WTC11 (cell line): ENCODE measurements around the gene TRMT2A. TPM values are rescaled to one million over a fixed set of nuclear protein-coding genes. Genes with fewer than 3 reads are reported as not detected.

Source experiments
- ATAC-seq: fragments of 200-7000 bp; cut with Tn5 transposase; 2 replicates; pipeline ENCODE4 v1.10.0; 2021; ENCODE audit warnings: mild to moderate bottlenecking, moderate library complexity
- CTCF ChIA-PET: fragments of 300-600 bp; sonication (Branson Sonifier 250); formaldehyde crosslinking; loops from one replicate; lab custom pipeline; 2021; ENCODE audit warnings: antibody characterized with exemption; lab: Charles Lee
- POLR2A ChIA-PET: fragments of 350-600 bp; sonication (Branson Sonifier 250); formaldehyde crosslinking; loops from one replicate; lab custom pipeline; 2021; ENCODE audit warnings: antibody characterized with exemption; lab: Charles Lee
- DNase-seq: peaks from one replicate; pipeline ENCODE4 v3.0.0; 2021; ENCODE audit warnings: low spot score
- H3K27ac Mint-ChIP-seq: 2 replicates; pipeline ENCODE4 v1.8.0; 2021; ENCODE audit warnings: mixed read lengths
- H3K27me3 Mint-ChIP-seq: 2 replicates; pipeline ENCODE4 v1.8.0; 2021; ENCODE audit warnings: low read depth, mild to moderate bottlenecking, moderate library complexity, mixed read lengths
- H3K36me3 Mint-ChIP-seq: 2 replicates; pipeline ENCODE4 v1.8.0; 2021; ENCODE audit warnings: mixed read lengths
- H3K4me1 Mint-ChIP-seq: 2 replicates; pipeline ENCODE4 v1.8.0; 2022; ENCODE audit warnings: mixed read lengths
- H3K4me3 Mint-ChIP-seq: 2 replicates; pipeline ENCODE4 v1.8.0; 2021; ENCODE audit warnings: mild to moderate bottlenecking, moderate library complexity, mixed read lengths
- H3K9me3 Mint-ChIP-seq: 2 replicates; pipeline ENCODE4 v1.8.0; 2021; ENCODE audit warnings: mixed read lengths
- ATF2 ChIP-seq: sonication (generic); formaldehyde crosslinking; IDR thresholded peaks from 2 replicates; pipeline ENCODE4 v1.8.1; 2022; ENCODE audit warnings: low read depth, missing genetic modification reagents, borderline replicate concordance
- ATF6 ChIP-seq: sonication (generic); formaldehyde crosslinking; IDR thresholded peaks from 2 replicates; pipeline ENCODE4 v1.8.1; 2023; ENCODE audit warnings: mild to moderate bottlenecking, missing genetic modification reagents
- E2F4 ChIP-seq: sonication (generic); formaldehyde crosslinking; IDR thresholded peaks from 2 replicates; pipeline ENCODE4 v1.8.1; 2022; ENCODE audit warnings: low read depth, mild to moderate bottlenecking, moderate library complexity, missing genetic modification reagents, borderline replicate concordance
- GRHL2 ChIP-seq: fragments of 250-450 bp; sonication (Bioruptor Pico); IDR thresholded peaks from 2 replicates; pipeline ENCODE4 v1.8.0; 2022; ENCODE audit warnings: mild to moderate bottlenecking, moderate library complexity; ENCODE audit not compliant: insufficient replicate concordance, severe bottlenecking
- HMGA2 ChIP-seq: fragments of 250-450 bp; sonication (Bioruptor Pico); IDR thresholded peaks from 2 replicates; pipeline ENCODE4 v1.4.0; 2021; ENCODE audit warnings: mild to moderate bottlenecking, moderate library complexity
- IRF1 ChIP-seq: sonication (generic); formaldehyde crosslinking; IDR thresholded peaks from 2 replicates; pipeline ENCODE4 v1.8.0; 2023; ENCODE audit warnings: missing genetic modification reagents
- JAZF1 ChIP-seq: fragments of 250-450 bp; sonication (Bioruptor Pico); IDR thresholded peaks from 2 replicates; pipeline ENCODE4 v1.9.0; 2021; ENCODE audit warnings: moderate library complexity, mild to moderate bottlenecking, inconsistent platforms
- KAT7 ChIP-seq: sonication (generic); formaldehyde crosslinking; IDR thresholded peaks from 2 replicates; pipeline ENCODE4 v1.8.1; 2023; ENCODE audit warnings: missing genetic modification reagents, mild to moderate bottlenecking, borderline replicate concordance
- NFYB ChIP-seq: sonication (generic); formaldehyde crosslinking; conservative IDR thresholded peaks from 2 replicates; pipeline ENCODE4 v1.8.0; 2022; ENCODE audit warnings: low read depth, missing genetic modification reagents
- NR2C2 ChIP-seq: sonication (generic); formaldehyde crosslinking; IDR thresholded peaks from 2 replicates; pipeline ENCODE4 v1.8.0; 2022; ENCODE audit warnings: mild to moderate bottlenecking, missing genetic modification reagents
- RELA ChIP-seq: sonication (generic); formaldehyde crosslinking; IDR thresholded peaks from 2 replicates; pipeline ENCODE4 v1.8.1; 2022; ENCODE audit warnings: missing genetic modification reagents, mild to moderate bottlenecking, borderline replicate concordance
- ZBTB43 ChIP-seq: sonication (generic); formaldehyde crosslinking; IDR thresholded peaks from 2 replicates; pipeline ENCODE4 v1.8.1; 2023; ENCODE audit warnings: mild to moderate bottlenecking, missing genetic modification reagents
- ZNF232 ChIP-seq: sonication (generic); formaldehyde crosslinking; IDR thresholded peaks from 2 replicates; pipeline ENCODE4 v1.8.0; 2022; ENCODE audit warnings: mild to moderate bottlenecking, missing genetic modification reagents
- ZNF512 ChIP-seq: sonication (generic); formaldehyde crosslinking; IDR thresholded peaks from 2 replicates; pipeline ENCODE4 v1.8.1; 2022; ENCODE audit warnings: missing genetic modification reagents, borderline replicate concordance
- ZNF532 ChIP-seq: fragments of 250-450 bp; sonication (Bioruptor Pico); IDR thresholded peaks from 2 replicates; pipeline ENCODE4 v1.9.0; 2021; ENCODE audit warnings: mild to moderate bottlenecking, borderline replicate concordance
- ZSCAN18 ChIP-seq: fragments of 250-450 bp; sonication (Bioruptor Pico); IDR thresholded peaks from 2 replicates; pipeline ENCODE4 v2.1.2; 2022; ENCODE audit warnings: mild to moderate bottlenecking, moderate library complexity
- total RNA-seq: library from RNA; stranded (reverse); gene quantifications from 3 replicates; pipeline ENCODE4 v1.2.3, GENCODE V29; 2021

TRMT2A gene
- total RNA-seq, 1 experiment from 2014 or later: 68.6 TPM

GRCh38 chr22:20101638-20102037 is 15.4 kb downstream of the TRMT2A start (continued):
- TF ChIP-seq ZNF532 (CRISPR knock-in tag) (no peak), E2F4 (CRISPR knock-in tag) (no peak), RELA (no peak)

GRCh38 chr22:20099099-20099711 is 17.8 kb downstream of the TRMT2A start:
- H3K4me3 Mint-ChIP-seq: no peak overlapping the region
- H3K4me1 Mint-ChIP-seq: peaks cover 20% of the 10 kb centered on the region
- ATAC-seq (no peak), DNase-seq (no peak)
- no peaks in the 10 kb centered on the region for H3K27me3 Mint-ChIP-seq
- H3K27ac Mint-ChIP-seq: peak overlapping the region; percentile 87; the same call in 1 of the 2 replicates
- H3K36me3 Mint-ChIP-seq: peaks cover 85% of the 10 kb centered on the region
- POLR2A ChIA-PET: no interaction called here
- no peaks in the 10 kb centered on the region for H3K9me3 Mint-ChIP-seq
- CTCF ChIA-PET: no interaction called here
- TF ChIP-seq ATF6: no peak
- TF ChIP-seq IRF1 (CRISPR knock-in tag): no peak
- TF ChIP-seq JAZF1 (CRISPR knock-in tag): no peak
- TF ChIP-seq NFYB (CRISPR knock-in tag): no peak
- no peak for TF ChIP-seq ATF2
- no peak for TF ChIP-seq ZBTB43 (CRISPR knock-in tag)
- TF ChIP-seq ZNF232 (CRISPR knock-in tag): no peak
- no peak for TF ChIP-seq ZNF512 (CRISPR knock-in tag)
- TF ChIP-seq KAT7: no peak
- no peak for TF ChIP-seq ZSCAN18
- no peak for TF ChIP-seq HMGA2
- no peak for TF ChIP-seq NR2C2
- TF ChIP-seq GRHL2: no peak
